Measurements from ENCODE around the gene DYNC1H1.
A peak's percentile ranks its signal among the peaks of the same experiment; 100 is the strongest.
"Not testable (repeated sequence)": the region's sequence is repeated elsewhere in the genome, so short reads cannot be mapped to it uniquely, and the experiment has no call there.

Gene DYNC1H1

DNA sequence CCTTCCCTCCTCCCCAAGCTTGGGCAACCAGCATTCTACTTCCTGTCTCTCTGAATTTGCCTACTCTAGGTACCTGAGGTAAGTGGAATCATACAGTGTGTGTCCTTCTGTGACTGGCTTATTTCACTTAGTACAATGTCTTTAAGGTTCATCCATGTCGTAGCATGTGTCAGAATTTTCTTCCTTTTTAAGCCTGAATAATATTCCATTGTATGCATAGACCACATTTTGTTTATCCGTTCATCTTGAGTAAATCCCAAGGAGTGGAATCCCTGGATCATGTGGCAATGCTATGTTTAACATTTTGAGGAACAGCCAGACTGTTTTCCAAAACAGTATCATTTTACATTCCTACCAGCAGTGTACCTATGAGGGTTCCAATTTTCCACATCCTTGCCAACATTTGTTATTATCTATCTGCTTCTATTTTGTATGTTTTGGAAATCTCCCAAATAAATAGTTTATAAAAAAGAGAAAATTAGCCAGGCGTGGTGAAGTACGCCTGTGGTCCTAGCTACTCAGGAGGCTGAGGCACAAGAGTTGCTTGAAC, 110.1 kb downstream of the DYNC1H1 start:
- DNase-seq, result no peak

GRCh38 chr14:102075155-102075554, 110.8 kb downstream of the DYNC1H1 start:
- no peak for DNase-seq

GRCh38 chr14:102077382-102077709, 113.0 kb downstream of the DYNC1H1 start:
- no peak for DNase-seq

GRCh38 chr14:102078361-102078791, 114.0 kb downstream of the DYNC1H1 start:
- DNase-seq, result not testable (repeated sequence)

- no peak for DNase-seq
Measured at GRCh38 chr14:102078831-102079699, 114.7 kb downstream of the DYNC1H1 start.

DNA sequence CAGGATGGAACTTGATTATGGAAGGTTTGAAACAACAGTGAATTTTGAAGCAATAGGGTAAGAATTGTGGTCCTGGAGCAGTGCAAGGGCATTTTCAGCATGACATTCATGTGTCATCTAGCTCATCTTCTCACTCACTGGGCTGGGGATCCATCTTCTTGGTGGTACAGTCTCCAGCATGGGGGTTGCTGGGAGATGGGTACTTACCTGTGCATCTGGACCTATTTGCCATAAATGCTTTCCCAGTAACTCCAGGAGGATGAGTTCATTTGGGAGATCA, 115.3 kb downstream of the DYNC1H1 start:
- DNase-seq, result no peak

- no peak for DNase-seq
Measured at GRCh38 chr14:102080183-102081080, 116.1 kb downstream of the DYNC1H1 start.

DNA sequence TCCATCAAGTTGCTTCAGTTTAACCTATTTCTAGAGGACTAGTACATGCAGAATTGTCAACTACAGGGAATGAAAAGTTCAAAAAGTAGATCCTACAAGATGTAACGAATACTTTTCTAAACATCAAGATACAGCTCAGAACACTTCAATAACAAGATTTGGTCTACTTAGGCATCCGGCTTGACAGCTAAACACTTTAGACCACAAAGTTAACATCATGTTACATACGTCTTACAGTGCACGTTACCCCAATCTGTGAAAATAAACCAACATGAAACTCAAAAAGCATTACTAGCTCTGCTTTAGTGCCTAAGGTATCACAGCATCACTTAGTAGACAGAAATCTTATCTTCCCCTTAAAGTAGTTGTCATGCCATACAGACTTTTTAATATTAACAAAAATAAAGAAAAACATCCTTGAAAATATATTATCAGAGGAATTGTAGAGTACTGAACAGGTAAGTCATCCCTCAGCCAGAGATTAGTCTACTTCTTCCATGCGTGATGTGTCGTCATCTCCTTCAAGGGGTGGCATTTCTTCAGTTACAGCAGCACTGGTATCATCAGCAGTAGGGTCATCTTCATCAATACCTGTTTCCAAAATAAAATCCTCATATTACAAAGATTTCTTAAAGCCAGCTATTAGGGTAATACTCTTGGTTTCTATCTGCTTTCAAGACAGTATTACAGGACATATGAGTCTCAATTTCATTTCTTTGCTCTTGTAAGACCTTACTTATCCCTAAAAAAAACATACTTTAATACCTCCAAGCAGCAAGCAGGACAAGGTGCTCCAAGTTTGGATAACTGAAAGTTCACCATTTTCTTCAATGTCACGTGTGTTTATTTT, 117.1 kb downstream of the DYNC1H1 start:
- no peak for DNase-seq

- not testable (repeated sequence) for DNase-seq
Measured at GRCh38 chr14:102084522-102084921, 120.1 kb downstream of the DYNC1H1 start.

DNA sequence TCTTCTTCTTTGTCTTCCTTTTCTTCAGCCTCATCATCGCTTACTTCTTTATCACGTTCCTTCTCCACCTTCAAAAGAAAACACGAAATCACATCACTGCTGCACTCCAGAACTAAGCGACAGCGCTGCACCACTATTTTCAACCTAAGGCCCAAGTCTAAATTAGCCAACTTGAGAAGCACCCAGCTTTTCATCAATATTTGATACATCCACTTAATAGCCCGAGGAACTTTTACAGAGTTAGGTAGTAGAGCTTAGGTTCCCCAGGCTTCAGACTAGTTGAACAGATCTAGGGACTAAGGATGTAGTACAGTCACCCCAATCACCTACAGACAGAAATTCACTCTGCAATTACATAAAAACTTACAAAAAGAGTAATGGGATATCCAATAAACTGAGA, 120.6 kb downstream of the DYNC1H1 start:
- DNase-seq, result no peak

DNA sequence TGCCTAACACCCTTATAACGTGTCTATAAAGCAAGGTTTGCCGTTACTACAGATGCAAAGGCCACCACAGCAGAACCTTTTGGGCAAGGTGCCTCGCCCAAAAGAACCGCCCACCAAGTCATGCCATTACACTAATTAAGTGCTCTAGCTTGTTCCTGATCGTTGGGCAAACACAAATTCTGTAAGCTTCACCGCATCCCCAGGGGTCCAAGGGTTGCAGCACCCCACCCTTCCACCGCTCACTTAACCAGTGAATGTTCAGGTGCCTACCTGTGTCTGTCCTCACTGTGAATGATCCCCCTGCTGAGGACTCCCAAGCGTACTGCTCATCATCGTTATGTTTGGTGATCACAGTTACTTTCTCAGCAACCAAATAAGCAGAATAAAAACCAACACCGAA, 121.1 kb downstream of the DYNC1H1 start:
- DNase-seq, result no peak

GRCh38 chr14:102085948-102086708, 121.8 kb downstream of the DYNC1H1 start:
- peak; percentile 59 for DNase-seq

- no peak for DNase-seq
Measured at GRCh38 chr14:102086709-102086971, 122.3 kb downstream of the DYNC1H1 start.

- DNase-seq, result peak; percentile 94
Measured at GRCh38 chr14:102086972-102087761, 122.8 kb downstream of the DYNC1H1 start, which contains the start of gene HSP90AA1. Gene HSP90AA1, minus strand, starts transcription at chr14:102087044. Its CDS starts 666 bp downstream, at chr14:102086378.

DNA sequence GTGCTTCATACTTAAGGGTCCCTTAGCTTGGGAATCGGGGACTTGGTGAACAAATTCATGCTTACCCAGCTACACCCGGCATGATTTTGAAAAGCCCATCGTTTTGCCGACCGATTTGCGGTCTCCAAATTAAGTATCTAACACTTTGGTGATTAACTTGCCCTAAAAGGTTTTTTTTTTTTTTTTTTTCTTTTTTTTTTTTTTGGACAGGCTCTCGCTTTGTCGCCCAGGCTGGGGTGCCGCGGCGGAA, 123.3 kb downstream of the DYNC1H1 start:
- no peak for DNase-seq

GRCh38 chr14:102088012-102088792, 123.8 kb downstream of the DYNC1H1 start:
- peak; percentile 67 for DNase-seq

DNA sequence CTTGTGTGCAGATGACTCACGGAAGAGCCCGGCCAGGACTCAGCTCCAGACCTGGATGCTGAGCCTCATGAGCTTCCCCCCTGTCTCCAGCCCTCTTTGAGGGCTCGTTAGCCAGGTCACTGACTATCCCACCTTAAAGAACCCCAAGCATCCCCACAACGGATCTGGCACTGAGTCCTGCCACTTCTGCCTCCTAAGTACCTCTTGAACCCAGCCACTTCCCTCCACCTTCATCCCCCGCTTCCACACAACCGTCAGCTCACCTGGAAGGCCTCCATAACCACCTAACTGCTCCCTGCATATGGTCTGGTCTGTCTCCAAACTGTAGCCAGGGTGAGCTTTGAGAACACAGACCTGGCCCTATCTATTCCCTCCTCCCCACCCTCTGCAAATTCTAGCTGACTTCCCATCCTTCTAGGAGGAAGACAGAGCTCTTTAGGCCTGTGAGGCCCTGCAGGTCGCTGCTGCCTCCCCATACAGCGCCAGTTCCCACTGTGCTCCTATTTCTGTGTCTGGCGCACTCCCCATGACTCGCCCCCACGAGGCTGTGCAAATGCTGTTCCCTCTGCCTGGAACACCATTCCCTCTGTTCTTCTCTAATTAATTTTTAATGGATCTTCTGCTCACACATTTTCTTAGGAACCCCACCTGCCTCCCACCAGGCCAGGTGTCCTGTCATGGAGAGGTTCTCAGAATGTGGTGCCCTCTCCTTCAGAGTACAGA, 125.4 kb downstream of the DYNC1H1 start:
- no peak for DNase-seq

DNA sequence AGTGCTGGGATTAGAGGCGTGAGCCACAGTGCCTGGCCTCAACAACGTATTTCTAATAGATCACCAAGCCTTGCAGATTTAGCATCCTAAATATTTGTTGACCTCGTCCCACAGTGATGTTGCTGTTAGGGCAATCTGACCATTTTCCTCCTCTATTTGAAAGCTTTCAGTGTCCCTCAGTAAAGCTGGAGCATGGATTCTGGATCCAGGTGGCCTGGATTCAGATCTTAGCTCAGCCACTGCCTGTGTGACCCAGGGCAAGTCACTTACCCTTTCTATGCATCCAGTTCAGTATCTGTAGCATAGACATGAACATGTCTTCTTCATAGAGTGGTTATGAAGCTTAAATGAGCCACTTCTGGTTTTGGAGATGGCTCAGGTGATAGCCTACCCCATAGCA, 126.3 kb downstream of the DYNC1H1 start:
- DNase-seq, result no peak

- no peak for DNase-seq
Measured at GRCh38 chr14:102092806-102093205, 128.4 kb downstream of the DYNC1H1 start.

- DNase-seq, result no peak
Measured at GRCh38 chr14:102094101-102094500, 129.7 kb downstream of the DYNC1H1 start.
